ENCODE results near the gene DCT.

The DCT gene

GRCh38 chr13:94470126-94470525 lies 9.4 kb downstream of the DCT start:
- H2AFZ ChIP-seq (ENCODE audit: low read length) = no peak overlapping the region
- no peaks in the 10 kb centered on the region for H3K9me3 ChIP-seq (ENCODE audit: insufficient read depth, low read depth, low read length)
- no peaks in the 10 kb centered on the region for H3K9me2 ChIP-seq (replicated peaks; ENCODE audit: low read depth, low read length)
- no peaks in the 10 kb centered on the region for H3K4me1 ChIP-seq (ENCODE audit: insufficient read depth, low read length, poor library complexity, severe bottlenecking)
- no peak overlapping the region for H3K4me3 ChIP-seq (ENCODE audit: low read length, poor library complexity, severe bottlenecking)
- H3K36me3 ChIP-seq (ENCODE audit: insufficient read depth, low read length) = no peaks in the 10 kb centered on the region
- H3K4me2 ChIP-seq (ENCODE audit: low read depth, low read length, poor library complexity, severe bottlenecking) = no peak overlapping the region
- no peaks in the 10 kb centered on the region for H4K20me1 ChIP-seq (ENCODE audit: insufficient read depth, low read length, poor library complexity, severe bottlenecking)
- no peaks in the 10 kb centered on the region for H3K27me3 ChIP-seq (ENCODE audit: insufficient read depth, low read length, poor library complexity, severe bottlenecking)
- H3K79me2 ChIP-seq (ENCODE audit: insufficient read depth, low read length) = no peaks in the 10 kb centered on the region
- H3K9ac ChIP-seq (ENCODE audit: low read depth, low read length, poor library complexity, severe bottlenecking) = no peak overlapping the region
- TF ChIP-seq CTCF (conservative IDR thresholded peaks at IDR 0.05; ENCODE audit: low read length) = no peak
- TF ChIP-seq EZH2phosphoT487 (IDR thresholded peaks at IDR 0.05; ENCODE audit: borderline replicate concordance) = no peak
- no peaks in the 10 kb centered on the region for H3F3A ChIP-seq (ENCODE audit: low read depth)

GRCh38 chr13:94464771-94465170 lies 14.7 kb downstream of the DCT start:
- Histone ChIP-seq H3F3A (ENCODE audit: low read depth) (no peaks in the 10 kb centered on the region), H3K36me3 (ENCODE audit: insufficient read depth, low read length) (no peaks in the 10 kb centered on the region), H3K27me3 (ENCODE audit: insufficient read depth, low read length, poor library complexity, severe bottlenecking) (no peaks in the 10 kb centered on the region), H2AFZ (ENCODE audit: low read length) (no peak overlapping the region), H4K20me1 (ENCODE audit: insufficient read depth, low read length, poor library complexity, severe bottlenecking) (no peaks in the 10 kb centered on the region), H3K9ac (ENCODE audit: low read depth, low read length, poor library complexity, severe bottlenecking) (no peak overlapping the region), H3K4me1 (ENCODE audit: insufficient read depth, low read length, poor library complexity, severe bottlenecking) (no peaks in the 10 kb centered on the region), H3K4me2 (ENCODE audit: low read depth, low read length, poor library complexity, severe bottlenecking) (no peak overlapping the region), H3K9me3 (ENCODE audit: insufficient read depth, low read depth, low read length) (no peaks in the 10 kb centered on the region), H3K4me3 (ENCODE audit: low read length, poor library complexity, severe bottlenecking) (no peak overlapping the region), H3K79me2 (ENCODE audit: insufficient read depth, low read length) (no peaks in the 10 kb centered on the region), H3K9me2 (replicated peaks; ENCODE audit: low read depth, low read length) (no peaks in the 10 kb centered on the region)
- TF ChIP-seq CTCF (conservative IDR thresholded peaks at IDR 0.05; ENCODE audit: low read length) (no peak), EZH2phosphoT487 (IDR thresholded peaks at IDR 0.05; ENCODE audit: borderline replicate concordance) (no peak)

- TF ChIP-seq CTCF (conservative IDR thresholded peaks at IDR 0.05; ENCODE audit: low read length) (no peak), EZH2phosphoT487 (IDR thresholded peaks at IDR 0.05; ENCODE audit: borderline replicate concordance) (no peak)
- Histone ChIP-seq H3K9me3 (ENCODE audit: insufficient read depth, low read depth, low read length) (no peaks in the 10 kb centered on the region), H3K4me3 (ENCODE audit: low read length, poor library complexity, severe bottlenecking) (no peak overlapping the region), H3K4me1 (ENCODE audit: insufficient read depth, low read length, poor library complexity, severe bottlenecking) (no peaks in the 10 kb centered on the region), H2AFZ (ENCODE audit: low read length) (no peak overlapping the region), H3K9me2 (replicated peaks; ENCODE audit: low read depth, low read length) (no peaks in the 10 kb centered on the region), H3K36me3 (ENCODE audit: insufficient read depth, low read length) (no peaks in the 10 kb centered on the region), H3K9ac (ENCODE audit: low read depth, low read length, poor library complexity, severe bottlenecking) (no peak overlapping the region), H3K79me2 (ENCODE audit: insufficient read depth, low read length) (no peaks in the 10 kb centered on the region), H3K27me3 (ENCODE audit: insufficient read depth, low read length, poor library complexity, severe bottlenecking) (no peaks in the 10 kb centered on the region), H3F3A (ENCODE audit: low read depth) (no peaks in the 10 kb centered on the region), H3K4me2 (ENCODE audit: low read depth, low read length, poor library complexity, severe bottlenecking) (no peak overlapping the region), H4K20me1 (ENCODE audit: insufficient read depth, low read length, poor library complexity, severe bottlenecking) (no peaks in the 10 kb centered on the region)
Measured at GRCh38 chr13:94462670-94463069, 16.8 kb downstream of the DCT start.

All from Loucy (cell line).